ENCODE measurements around the gene TRIM5.
A peak's percentile ranks its signal among the peaks of the same experiment; 100 is the strongest.
"Not testable (repeated sequence)": the region's sequence is repeated elsewhere in the genome, so short reads cannot be mapped to it uniquely, and the experiment has no call there.

TRIM5 gene

GRCh38 chr11:5690216-5690615, 5.3 kb upstream of the TRIM5 start:
- H3K4me3 ChIP-seq (ENCODE audit: low read length), result peak overlapping the region; percentile 2; the same call in 1 of the 2 replicates
- no peaks in the 10 kb centered on the region for H3K9me3 ChIP-seq (ENCODE audit: control insufficient read depth, insufficient read depth, low read length)
- no peaks in the 10 kb centered on the region for H3K27me3 ChIP-seq (ENCODE audit: control insufficient read depth, insufficient read depth, low read length)
- H3K27ac ChIP-seq (ENCODE audit: low read length), result no peak overlapping the region
- no CpG with 5 or more reads among the region's 5 CpGs for WGBS (ENCODE audit: insufficient coverage, insufficient read length)
- no peak for DNase-seq (ENCODE audit: low read depth, low spot score)
- no peaks in the 10 kb centered on the region for H3K36me3 ChIP-seq (ENCODE audit: control insufficient read depth, insufficient read depth, low read length)
- no peaks in the 10 kb centered on the region for H3K4me1 ChIP-seq (ENCODE audit: control insufficient read depth, insufficient read depth, low read length)

- DNase-seq (ENCODE audit: low read depth, low spot score), result peak; percentile 27
- no CpG with 5 or more reads among the region's 2 CpGs for WGBS (ENCODE audit: insufficient coverage, insufficient read length)
Measured at GRCh38 chr11:5689551-5689983, 4.7 kb upstream of the TRIM5 start, which contains the start of gene TRIM22. Gene TRIM22 (plus strand): TSS chr11:5689790. CDS start chr11:5696233, 6,443 bp downstream.

GRCh38 chr11:5688482-5688881, 3.6 kb upstream of the TRIM5 start:
- Histone ChIP-seq H3K27me3 (ENCODE audit: control insufficient read depth, insufficient read depth, low read length) (no peaks in the 10 kb centered on the region), H3K4me3 (ENCODE audit: low read length) (no peak overlapping the region), H3K27ac (ENCODE audit: low read length) (no peak overlapping the region), H3K36me3 (ENCODE audit: control insufficient read depth, insufficient read depth, low read length) (no peaks in the 10 kb centered on the region), H3K4me1 (ENCODE audit: control insufficient read depth, insufficient read depth, low read length) (no peaks in the 10 kb centered on the region), H3K9me3 (ENCODE audit: control insufficient read depth, insufficient read depth, low read length) (no peaks in the 10 kb centered on the region)
- no CpG with 5 or more reads among the region's 1 CpG for WGBS (ENCODE audit: insufficient coverage, insufficient read length)
- DNase-seq (ENCODE audit: low read depth, low spot score), result no peak

More at GRCh38 chr11:5689551-5689983, 4.7 kb upstream of the TRIM5 start, which contains the start of gene TRIM22:
- H3K9me3 ChIP-seq (ENCODE audit: control insufficient read depth, insufficient read depth, low read length), result no peaks in the 10 kb centered on the region
- peak within 1 kb of the TSS; percentile 39 for H3K27ac ChIP-seq (ENCODE audit: low read length)
- H3K27me3 ChIP-seq (ENCODE audit: control insufficient read depth, insufficient read depth, low read length), result no peaks in the 10 kb centered on the region
- no peaks in the 10 kb centered on the region for H3K36me3 ChIP-seq (ENCODE audit: control insufficient read depth, insufficient read depth, low read length)
- no peaks in the 10 kb centered on the region for H3K4me1 ChIP-seq (ENCODE audit: control insufficient read depth, insufficient read depth, low read length)
- peak within 1 kb of the TSS; percentile 2; the same call in 1 of the 2 replicates for H3K4me3 ChIP-seq (ENCODE audit: low read length)

- H3K4me1 ChIP-seq (ENCODE audit: control insufficient read depth, insufficient read depth, low read length), result no peaks in the 10 kb centered on the region
- DNase-seq (ENCODE audit: low read depth, low spot score), result no peak
- H3K27me3 ChIP-seq (ENCODE audit: control insufficient read depth, insufficient read depth, low read length), result no peaks in the 10 kb centered on the region
- H3K36me3 ChIP-seq (ENCODE audit: control insufficient read depth, insufficient read depth, low read length), result no peaks in the 10 kb centered on the region
- H3K4me3 ChIP-seq (ENCODE audit: low read length), result no peak overlapping the region
- H3K27ac ChIP-seq (ENCODE audit: low read length), result no peak overlapping the region
- no CpG with 5 or more reads among the region's 4 CpGs for WGBS (ENCODE audit: insufficient coverage, insufficient read length)
- no peaks in the 10 kb centered on the region for H3K9me3 ChIP-seq (ENCODE audit: control insufficient read depth, insufficient read depth, low read length)
Measured at GRCh38 chr11:5686426-5686825, 1.6 kb upstream of the TRIM5 start.

GRCh38 chr11:5684036-5684645, 733 bp downstream of the TRIM5 start:
- H3K9me3 ChIP-seq (ENCODE audit: control insufficient read depth, insufficient read depth, low read length), result no peaks in the 10 kb centered on the region
- no peaks in the 10 kb centered on the region for H3K27me3 ChIP-seq (ENCODE audit: control insufficient read depth, insufficient read depth, low read length)
- H3K27ac ChIP-seq (ENCODE audit: low read length), result no peak overlapping the region
- peaks cover 4% of the 10 kb centered on the region; the same call in 1 of the 2 replicates for H3K36me3 ChIP-seq (ENCODE audit: control insufficient read depth, insufficient read depth, low read length)
- no CpG with 5 or more reads among the region's 8 CpGs for WGBS (ENCODE audit: insufficient coverage, insufficient read length)
- DNase-seq (ENCODE audit: low read depth, low spot score), result no peak
- no peaks in the 10 kb centered on the region for H3K4me1 ChIP-seq (ENCODE audit: control insufficient read depth, insufficient read depth, low read length)
- H3K4me3 ChIP-seq (ENCODE audit: low read length), result peak overlapping the region; percentile 9; the same call in 1 of the 2 replicates

GRCh38 chr11:5683620-5684019, 1.3 kb downstream of the TRIM5 start:
- H3K4me1 ChIP-seq (ENCODE audit: control insufficient read depth, insufficient read depth, low read length); DNase-seq (ENCODE audit: low read depth, low spot score); H3K4me3 ChIP-seq (ENCODE audit: low read length); H3K36me3 ChIP-seq (ENCODE audit: control insufficient read depth, insufficient read depth, low read length); H3K27ac ChIP-seq (ENCODE audit: low read length); H3K9me3 ChIP-seq (ENCODE audit: control insufficient read depth, insufficient read depth, low read length); H3K27me3 ChIP-seq (ENCODE audit: control insufficient read depth, insufficient read depth, low read length): not testable (repeated sequence)
- WGBS (ENCODE audit: insufficient coverage, insufficient read length), result no CpG with 5 or more reads among the region's 7 CpGs

- not testable (repeated sequence) for H3K27me3 ChIP-seq (ENCODE audit: control insufficient read depth, insufficient read depth, low read length); H3K27ac ChIP-seq (ENCODE audit: low read length); H3K4me3 ChIP-seq (ENCODE audit: low read length); DNase-seq (ENCODE audit: low read depth, low spot score); H3K9me3 ChIP-seq (ENCODE audit: control insufficient read depth, insufficient read depth, low read length); H3K4me1 ChIP-seq (ENCODE audit: control insufficient read depth, insufficient read depth, low read length)
- WGBS (ENCODE audit: insufficient coverage, insufficient read length), result no CpG with 5 or more reads among the region's 33 CpGs
- peaks cover 11% of the 10 kb centered on the region; the same call in 1 of the 2 replicates for H3K36me3 ChIP-seq (ENCODE audit: control insufficient read depth, insufficient read depth, low read length)
Measured at GRCh38 chr11:5682890-5683441, 1.9 kb downstream of the TRIM5 start.

GRCh38 chr11:5679811-5680210, 5.1 kb downstream of the TRIM5 start:
- H3K4me3 ChIP-seq (ENCODE audit: low read length), result no peak overlapping the region
- DNase-seq (ENCODE audit: low read depth, low spot score), result no peak
- H3K36me3 ChIP-seq (ENCODE audit: control insufficient read depth, insufficient read depth, low read length), result peaks cover 11% of the 10 kb centered on the region; the same call in 1 of the 2 replicates
- no CpG with 5 or more reads among the region's 7 CpGs for WGBS (ENCODE audit: insufficient coverage, insufficient read length)
- H3K4me1 ChIP-seq (ENCODE audit: control insufficient read depth, insufficient read depth, low read length), result no peaks in the 10 kb centered on the region
- H3K27ac ChIP-seq (ENCODE audit: low read length), result no peak overlapping the region
- no peaks in the 10 kb centered on the region for H3K27me3 ChIP-seq (ENCODE audit: control insufficient read depth, insufficient read depth, low read length)
- H3K9me3 ChIP-seq (ENCODE audit: control insufficient read depth, insufficient read depth, low read length), result no peaks in the 10 kb centered on the region

GRCh38 chr11:5674391-5674790, 10.5 kb downstream of the TRIM5 start:
- H3K27ac ChIP-seq (ENCODE audit: low read length), result no peak overlapping the region

GRCh38 chr11:5671831-5672230, 13.0 kb downstream of the TRIM5 start:
- Histone ChIP-seq H3K4me3 (ENCODE audit: low read length) (no peak overlapping the region), H3K27me3 (ENCODE audit: control insufficient read depth, insufficient read depth, low read length) (no peaks in the 10 kb centered on the region), H3K4me1 (ENCODE audit: control insufficient read depth, insufficient read depth, low read length) (no peaks in the 10 kb centered on the region), H3K27ac (ENCODE audit: low read length) (no peak overlapping the region), H3K36me3 (ENCODE audit: control insufficient read depth, insufficient read depth, low read length) (no peaks in the 10 kb centered on the region; the same call in 1 of the 2 replicates), H3K9me3 (ENCODE audit: control insufficient read depth, insufficient read depth, low read length) (no peaks in the 10 kb centered on the region)
- DNase-seq (ENCODE audit: low read depth, low spot score), result no peak

More at GRCh38 chr11:5674391-5674790, 10.5 kb downstream of the TRIM5 start:
- Histone ChIP-seq H3K9me3 (ENCODE audit: control insufficient read depth, insufficient read depth, low read length) (no peaks in the 10 kb centered on the region), H3K4me3 (ENCODE audit: low read length) (no peak overlapping the region), H3K27me3 (ENCODE audit: control insufficient read depth, insufficient read depth, low read length) (no peaks in the 10 kb centered on the region), H3K36me3 (ENCODE audit: control insufficient read depth, insufficient read depth, low read length) (peaks cover 8% of the 10 kb centered on the region; the same call in 1 of the 2 replicates), H3K4me1 (ENCODE audit: control insufficient read depth, insufficient read depth, low read length) (no peaks in the 10 kb centered on the region)
- DNase-seq (ENCODE audit: low read depth, low spot score), result no peak
- no CpG with 5 or more reads among the region's 4 CpGs for WGBS (ENCODE audit: insufficient coverage, insufficient read length)

- Histone ChIP-seq H3K4me3 (ENCODE audit: low read length) (no peak overlapping the region), H3K36me3 (ENCODE audit: control insufficient read depth, insufficient read depth, low read length) (no peaks in the 10 kb centered on the region; the same call in 1 of the 2 replicates), H3K4me1 (ENCODE audit: control insufficient read depth, insufficient read depth, low read length) (no peaks in the 10 kb centered on the region), H3K27me3 (ENCODE audit: control insufficient read depth, insufficient read depth, low read length) (no peaks in the 10 kb centered on the region), H3K27ac (ENCODE audit: low read length) (no peak overlapping the region), H3K9me3 (ENCODE audit: control insufficient read depth, insufficient read depth, low read length) (no peaks in the 10 kb centered on the region)
- DNase-seq (ENCODE audit: low read depth, low spot score), result no peak
- WGBS (ENCODE audit: insufficient coverage, insufficient read length), result no CpG with 5 or more reads among the region's 6 CpGs
Measured at GRCh38 chr11:5666402-5666793, 18.5 kb downstream of the TRIM5 start.

Data from iPS DF 6.9 (cell line).